DOHH2 (cell line): ENCODE data around the gene NCKAP5.

Experiments used
- H3F3A ChIP-seq: fragments of 200-600 bp; sonication (generic), shearing (Covaris generic); 2 replicates; pipeline ENCODE4 v1.6.0; 2016; ENCODE audit warnings: antibody characterized with exemption, mild to moderate bottlenecking; ENCODE audit not compliant: control insufficient read depth, insufficient read depth
- H3K27ac ChIP-seq: fragments of 200-600 bp; sonication (generic); 2 replicates; pipeline ENCODE4 v1.5.1; 2014; ENCODE audit warnings: low read depth, mild to moderate bottlenecking, low read length, moderate library complexity
- H3K27me3 ChIP-seq: fragments of 200-600 bp; sonication (generic); 2 replicates; pipeline ENCODE4 v1.6.1; 2014; ENCODE audit warnings: mild to moderate bottlenecking, low read length, mixed read lengths; ENCODE audit not compliant: control insufficient read depth
- H3K36me3 ChIP-seq: fragments of 200-600 bp; sonication (generic); 2 replicates; pipeline ENCODE4 v1.6.1; 2014; ENCODE audit warnings: mild to moderate bottlenecking, low read length, moderate library complexity, mixed read lengths; ENCODE audit not compliant: control insufficient read depth
- H3K4me1 ChIP-seq: fragments of 200-600 bp; sonication (generic); 2 replicates; pipeline ENCODE4 v1.6.1; 2014; ENCODE audit warnings: mild to moderate bottlenecking, low read length, mixed read lengths; ENCODE audit not compliant: control insufficient read depth
- H3K4me2 ChIP-seq: fragments of 200-600 bp; sonication (generic); 2 replicates; pipeline ENCODE4 v1.6.0; 2014; ENCODE audit warnings: mild to moderate bottlenecking, low read length, moderate library complexity
- H3K4me3 ChIP-seq: fragments of 200-600 bp; sonication (generic); 2 replicates; pipeline ENCODE4 v1.5.1; 2014; ENCODE audit warnings: mild to moderate bottlenecking, low read length, mixed read lengths
- H3K79me2 ChIP-seq: fragments of 200-600 bp; sonication (generic); 2 replicates; pipeline ENCODE4 v1.6.1; 2014; ENCODE audit warnings: mild to moderate bottlenecking, low read length, mixed read lengths; ENCODE audit not compliant: control insufficient read depth
- H3K9me2 ChIP-seq: fragments of 200-600 bp; sonication (generic); replicated peaks from 2 replicates; pipeline ENCODE4 v1.6.1; 2014; ENCODE audit warnings: mild to moderate bottlenecking, low read length, mixed read lengths; ENCODE audit not compliant: control insufficient read depth
- H3K9me3 ChIP-seq: fragments of 200-600 bp; sonication (generic); 2 replicates; pipeline ENCODE4 v1.6.1; 2014; ENCODE audit warnings: antibody characterized with exemption, low read length, mixed read lengths; ENCODE audit not compliant: control insufficient read depth, insufficient read depth
- H4K20me1 ChIP-seq: fragments of 200-600 bp; sonication (generic); 2 replicates; pipeline ENCODE4 v1.6.0; 2014; ENCODE audit warnings: low read depth, mild to moderate bottlenecking, antibody characterized with exemption, low read length, moderate library complexity; ENCODE audit not compliant: control insufficient read depth, insufficient read depth
- EZH2phosphoT487 ChIP-seq: fragments of 200-600 bp; sonication (generic); IDR thresholded peaks from 2 replicates; pipeline ENCODE4 v1.6.1; 2017; ENCODE audit warnings: borderline replicate concordance, mild to moderate bottlenecking, antibody characterized with exemption, low read length, moderate library complexity, mixed read lengths
- TF ChIP-seq, protein P1 (sequence below): fragments of 200-600 bp; sonication (generic); IDR thresholded peaks from one replicate; pipeline ENCODE4 v1.5.1; 2014; ENCODE audit warnings: antibody characterized with exemption, mild to moderate bottlenecking, low read depth, low read length; ENCODE audit not compliant: poor library complexity, severe bottlenecking

NCKAP5 gene

DNA sequence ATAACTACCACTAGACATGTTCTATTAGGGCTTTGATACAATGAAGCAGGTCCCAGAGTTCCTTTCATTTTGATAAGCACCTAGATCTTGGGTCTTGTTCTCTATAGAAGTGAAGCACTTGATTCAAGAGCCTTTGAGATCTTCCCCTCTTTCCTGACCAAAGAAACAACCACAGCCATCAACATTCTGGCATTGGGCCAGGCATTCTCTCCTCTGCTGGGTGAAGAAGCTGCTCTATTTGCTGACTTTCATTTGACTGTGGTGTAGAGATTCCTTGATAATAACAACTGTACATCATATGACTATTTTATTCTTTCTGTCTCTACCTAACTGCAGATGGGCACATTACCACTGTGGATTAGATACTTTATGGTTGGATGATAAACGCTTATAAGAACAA is 801.7 kb downstream of the NCKAP5 start:
- H3K79me2 ChIP-seq: no peaks in the 10 kb centered on the region
- H3K9me3 ChIP-seq: no peaks in the 10 kb centered on the region
- no peaks in the 10 kb centered on the region for H3F3A ChIP-seq
- H3K27me3 ChIP-seq: no peaks in the 10 kb centered on the region
- TF ChIP-seq, protein P1, sequence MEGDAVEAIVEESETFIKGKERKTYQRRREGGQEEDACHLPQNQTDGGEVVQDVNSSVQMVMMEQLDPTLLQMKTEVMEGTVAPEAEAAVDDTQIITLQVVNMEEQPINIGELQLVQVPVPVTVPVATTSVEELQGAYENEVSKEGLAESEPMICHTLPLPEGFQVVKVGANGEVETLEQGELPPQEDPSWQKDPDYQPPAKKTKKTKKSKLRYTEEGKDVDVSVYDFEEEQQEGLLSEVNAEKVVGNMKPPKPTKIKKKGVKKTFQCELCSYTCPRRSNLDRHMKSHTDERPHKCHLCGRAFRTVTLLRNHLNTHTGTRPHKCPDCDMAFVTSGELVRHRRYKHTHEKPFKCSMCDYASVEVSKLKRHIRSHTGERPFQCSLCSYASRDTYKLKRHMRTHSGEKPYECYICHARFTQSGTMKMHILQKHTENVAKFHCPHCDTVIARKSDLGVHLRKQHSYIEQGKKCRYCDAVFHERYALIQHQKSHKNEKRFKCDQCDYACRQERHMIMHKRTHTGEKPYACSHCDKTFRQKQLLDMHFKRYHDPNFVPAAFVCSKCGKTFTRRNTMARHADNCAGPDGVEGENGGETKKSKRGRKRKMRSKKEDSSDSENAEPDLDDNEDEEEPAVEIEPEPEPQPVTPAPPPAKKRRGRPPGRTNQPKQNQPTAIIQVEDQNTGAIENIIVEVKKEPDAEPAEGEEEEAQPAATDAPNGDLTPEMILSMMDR: no peak
- no peak for TF ChIP-seq EZH2phosphoT487
- H3K4me2 ChIP-seq: no peak overlapping the region
- no peaks in the 10 kb centered on the region for H4K20me1 ChIP-seq
- no peaks in the 10 kb centered on the region for H3K36me3 ChIP-seq
- H3K4me3 ChIP-seq: no peak overlapping the region
- H3K4me1 ChIP-seq: no peaks in the 10 kb centered on the region
- H3K9me2 ChIP-seq: no peaks in the 10 kb centered on the region
- H3K27ac ChIP-seq: no peak overlapping the region

- H3F3A ChIP-seq: no peaks in the 10 kb centered on the region
Measured at GRCh38 chr2:132761437-132761836, 806.8 kb downstream of the NCKAP5 start.

DNA sequence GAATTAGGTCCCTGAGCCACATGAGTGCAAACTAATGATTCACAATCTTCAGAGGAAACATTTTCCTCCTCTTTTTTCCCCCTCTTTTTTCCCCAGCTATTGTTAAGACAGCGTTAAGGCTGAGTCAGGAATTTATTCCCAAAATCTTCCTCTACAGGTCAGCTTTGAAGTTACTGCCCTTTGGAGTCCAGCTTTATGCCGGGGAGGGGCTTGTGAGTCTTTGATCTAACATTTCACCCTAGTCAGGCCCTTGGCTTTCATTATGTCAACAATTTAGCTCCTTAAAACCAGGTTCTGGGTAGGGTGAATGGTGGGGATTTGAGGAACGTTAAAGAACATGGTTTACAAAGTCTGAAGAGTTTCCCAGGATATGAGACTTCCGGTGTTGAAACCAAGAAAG is 807.3 kb downstream of the NCKAP5 start:
- Histone ChIP-seq H4K20me1 (no peaks in the 10 kb centered on the region), H3K9me3 (no peaks in the 10 kb centered on the region), H3K27ac (no peak overlapping the region), H3K4me1 (no peaks in the 10 kb centered on the region), H3K36me3 (no peaks in the 10 kb centered on the region), H3F3A (no peaks in the 10 kb centered on the region), H3K4me3 (no peak overlapping the region), H3K27me3 (no peaks in the 10 kb centered on the region), H3K79me2 (no peaks in the 10 kb centered on the region), H3K9me2 (no peaks in the 10 kb centered on the region), H3K4me2 (no peak overlapping the region)
- TF ChIP-seq, protein P1: no peak
- TF ChIP-seq EZH2phosphoT487: no peak

More at GRCh38 chr2:132761437-132761836, 806.8 kb downstream of the NCKAP5 start:
- H3K4me3 ChIP-seq: no peak overlapping the region
- no peak overlapping the region for H3K4me2 ChIP-seq
- no peaks in the 10 kb centered on the region for H3K79me2 ChIP-seq
- no peaks in the 10 kb centered on the region for H3K27me3 ChIP-seq
- H3K36me3 ChIP-seq: no peaks in the 10 kb centered on the region
- no peaks in the 10 kb centered on the region for H3K9me2 ChIP-seq
- H3K27ac ChIP-seq: no peak overlapping the region
- no peaks in the 10 kb centered on the region for H4K20me1 ChIP-seq
- H3K9me3 ChIP-seq: no peaks in the 10 kb centered on the region
- no peaks in the 10 kb centered on the region for H3K4me1 ChIP-seq
- TF ChIP-seq, protein P1: no peak
- TF ChIP-seq EZH2phosphoT487: no peak

DNA sequence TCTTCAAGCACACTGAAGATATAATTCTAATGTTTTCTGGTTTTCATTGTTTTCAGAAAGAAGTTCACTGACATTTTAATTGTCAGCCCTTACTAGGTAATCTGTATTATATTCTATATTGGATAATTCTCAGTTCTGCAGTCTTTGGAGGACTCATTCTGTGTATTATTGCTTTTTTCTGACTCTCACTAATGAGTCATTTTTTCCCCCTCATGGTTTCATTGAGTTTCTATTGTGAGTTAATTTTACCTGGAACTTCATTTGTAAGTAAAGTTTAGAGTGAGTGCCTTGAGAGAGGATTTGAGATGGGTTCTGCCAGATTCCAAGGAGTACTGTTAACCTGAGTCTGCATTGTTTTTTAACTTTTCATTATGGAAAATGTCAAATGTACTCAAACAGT is 807.9 kb downstream of the NCKAP5 start:
- Histone ChIP-seq H3K36me3 (no peaks in the 10 kb centered on the region), H3F3A (no peaks in the 10 kb centered on the region), H3K27ac (no peak overlapping the region), H3K4me3 (no peak overlapping the region), H3K4me1 (no peaks in the 10 kb centered on the region), H3K27me3 (no peaks in the 10 kb centered on the region), H3K4me2 (no peak overlapping the region), H3K9me3 (no peaks in the 10 kb centered on the region), H3K79me2 (no peaks in the 10 kb centered on the region), H4K20me1 (no peaks in the 10 kb centered on the region), H3K9me2 (no peaks in the 10 kb centered on the region)
- TF ChIP-seq, protein P1: no peak
- no peak for TF ChIP-seq EZH2phosphoT487
